CD14-positive monocyte (primary cell): Measurements from ENCODE around the gene EIF1. TPM values are rescaled to one million over a fixed set of nuclear protein-coding genes. Genes with fewer than 3 reads are reported as not detected.

Experiments
- DNase-seq, 3 donors: peaks; one replicate each; pipeline ENCODE4 v3.0.0-alpha.2; 2011 to 2022
- H2AFZ ChIP-seq: 2 replicates; pipeline ENCODE4 v1.6.0; 2012; ENCODE audit warnings: mild to moderate bottlenecking, low read depth, low read length, inconsistent platforms; ENCODE audit not compliant: insufficient read depth, poor library complexity, severe bottlenecking
- H3K27ac ChIP-seq, 2 donors: 1 replicate in 1 of 2; 2 replicates in 1 of 2; pipeline ENCODE4 v1.5.1; 2012 to 2013; ENCODE audit warnings: low read length in 2 of 2, control low read depth in 1 of 2, inconsistent platforms in 1 of 2, low read depth in 1 of 2, mild to moderate bottlenecking in 1 of 2
- H3K27me3 ChIP-seq, 2 donors: one replicate each; pipeline versions ENCODE4 v1.6.0 to v1.6.1; 2011 to 2013; ENCODE audit warnings: low read length in 2 of 2; ENCODE audit not compliant: control insufficient read depth in 2 of 2, insufficient read depth in 2 of 2
- H3K36me3 ChIP-seq, 2 donors: replicated peaks in 1 of 2; 1 replicate in 1 of 2; 2 replicates in 1 of 2; pipeline versions ENCODE4 v1.5.1 to v1.6.1; 2012 to 2013; ENCODE audit warnings: low read length in 2 of 2, control low read depth in 1 of 2, inconsistent platforms in 1 of 2, mild to moderate bottlenecking in 1 of 2; ENCODE audit not compliant: insufficient read depth in 2 of 2, control insufficient read depth in 1 of 2
- H3K4me1 ChIP-seq, 2 donors: 1 replicate in 1 of 2; 2 replicates in 1 of 2; pipeline versions ENCODE4 v1.5.1 to v1.6.1; 2012 to 2013; ENCODE audit warnings: low read length in 2 of 2, control low read depth in 1 of 2, inconsistent platforms in 1 of 2, mild to moderate bottlenecking in 1 of 2, moderate library complexity in 1 of 2; ENCODE audit not compliant: insufficient read depth in 2 of 2, control insufficient read depth in 1 of 2
- H3K4me2 ChIP-seq: replicated peaks from 2 replicates; pipeline ENCODE3; 2012; ENCODE audit warnings: low read length, moderate library complexity, mild to moderate bottlenecking; ENCODE audit not compliant: poor library complexity, severe bottlenecking; ENCODE audit errors: extremely low read depth
- H3K4me3 ChIP-seq, 3 experiments: fragments of 200-600 bp in 1 of 3; sonication (generic) in 1 of 3; replicated peaks in 1 of 3; 1 replicate in 2 of 3; 2 replicates in 1 of 3; pipeline ENCODE4 v1.5.1; 2011 to 2013; ENCODE audit warnings: low read length in 3 of 3, mild to moderate bottlenecking in 3 of 3, control low read depth in 2 of 3, low read depth in 2 of 3, inconsistent platforms in 1 of 3, moderate library complexity in 1 of 3
- H3K79me2 ChIP-seq: 2 replicates; pipeline ENCODE4 v1.6.0; 2012; ENCODE audit warnings: mild to moderate bottlenecking, control low read depth, inconsistent platforms, low read length, moderate library complexity; ENCODE audit not compliant: insufficient read depth
- H3K9ac ChIP-seq: 2 replicates; pipeline ENCODE4 v1.6.0; 2017; ENCODE audit warnings: low read length, mild to moderate bottlenecking; ENCODE audit not compliant: insufficient read depth, poor library complexity, severe bottlenecking
- H3K9me3 ChIP-seq, 2 donors: replicated peaks in 1 of 2; 1 replicate in 1 of 2; 2 replicates in 1 of 2; pipeline versions ENCODE4 v1.5.1 to v1.6.1; 2012 to 2013; ENCODE audit warnings: low read length in 2 of 2, control low read depth in 1 of 2; ENCODE audit not compliant: control insufficient read depth in 1 of 2, insufficient read depth in 1 of 2
- H4K20me1 ChIP-seq: 2 replicates; pipeline ENCODE4 v1.6.0; 2012; ENCODE audit warnings: mild to moderate bottlenecking, low read length, control low read depth, moderate library complexity; ENCODE audit not compliant: insufficient read depth
- H3K27ac Mint-ChIP-seq, 7 donors: one replicate each; pipeline ENCODE4 v1.8.0; 2020; ENCODE audit warnings: mild to moderate bottlenecking in 7 of 7, mixed read lengths in 7 of 7, moderate library complexity in 6 of 7, inconsistent platforms in 2 of 7
- H3K27me3 Mint-ChIP-seq, 3 donors: one replicate each; pipeline ENCODE4 v1.8.0; 2021 to 2022; ENCODE audit warnings: low read depth in 3 of 3, mild to moderate bottlenecking in 3 of 3, mixed read lengths in 3 of 3, moderate library complexity in 3 of 3, inconsistent platforms in 1 of 3
- H3K36me3 Mint-ChIP-seq, 2 donors: one replicate each; pipeline ENCODE4 v1.8.0; 2020; ENCODE audit warnings: mixed read lengths in 2 of 2, inconsistent platforms in 1 of 2, mild to moderate bottlenecking in 1 of 2
- H3K4me1 Mint-ChIP-seq: one replicate; pipeline ENCODE4 v1.8.0; 2020; ENCODE audit warnings: mild to moderate bottlenecking, mixed read lengths
- H3K4me3 Mint-ChIP-seq, 2 donors: one replicate each; pipeline ENCODE4 v1.8.0; 2020; ENCODE audit warnings: mild to moderate bottlenecking in 2 of 2, mixed read lengths in 2 of 2, moderate library complexity in 1 of 2
- H3K9me3 Mint-ChIP-seq, 7 donors: one replicate each; pipeline ENCODE4 v1.8.0; 2020 to 2022; ENCODE audit warnings: mixed read lengths in 7 of 7, mild to moderate bottlenecking in 6 of 7, moderate library complexity in 6 of 7, inconsistent platforms in 2 of 7
- WGBS: methylation state at CpG from one replicate; pipeline ENCODE4 v1.1.5; 2013; ENCODE audit warnings: missing lambda C conversion rate; ENCODE audit not compliant: insufficient coverage; 5-methylcytosine and 5-hydroxymethylcytosine counted together
- intact Hi-C, 2 donors: fragments of 100-400 bp; cut with micrococcal nuclease; formaldehyde crosslinking; loops; one replicate each; pipeline versions ENCODE4 v1.15.0 to v1.15.1; 2023
- polyA plus RNA-seq, 3 donors: library from polyadenylated mRNA; depleted of rRNA in 1 of 3; unstranded in 2 of 3; stranded (reverse) in 1 of 3; fragments of 300-500 nt in 2 of 3; fragments of >200 nt in 1 of 3; fragmentation: Illumina TruSeq in 2 of 3; gene quantifications; 1 replicate in 2 of 3; 2 replicates in 1 of 3; pipeline ENCODE4 v1.2.3, GENCODE V29; 2012 to 2021
- TF ChIP-seq, protein P1 (sequence below): fragments of 200-600 bp; IDR thresholded peaks from one replicate; pipeline ENCODE4 v1.8.0; 2022; ENCODE audit warnings: antibody characterized with exemption, mild to moderate bottlenecking

Gene EIF1
- polyA plus RNA-seq, 3 donors = 1,176 to 1,536 (median 1,425) TPM

DNA sequence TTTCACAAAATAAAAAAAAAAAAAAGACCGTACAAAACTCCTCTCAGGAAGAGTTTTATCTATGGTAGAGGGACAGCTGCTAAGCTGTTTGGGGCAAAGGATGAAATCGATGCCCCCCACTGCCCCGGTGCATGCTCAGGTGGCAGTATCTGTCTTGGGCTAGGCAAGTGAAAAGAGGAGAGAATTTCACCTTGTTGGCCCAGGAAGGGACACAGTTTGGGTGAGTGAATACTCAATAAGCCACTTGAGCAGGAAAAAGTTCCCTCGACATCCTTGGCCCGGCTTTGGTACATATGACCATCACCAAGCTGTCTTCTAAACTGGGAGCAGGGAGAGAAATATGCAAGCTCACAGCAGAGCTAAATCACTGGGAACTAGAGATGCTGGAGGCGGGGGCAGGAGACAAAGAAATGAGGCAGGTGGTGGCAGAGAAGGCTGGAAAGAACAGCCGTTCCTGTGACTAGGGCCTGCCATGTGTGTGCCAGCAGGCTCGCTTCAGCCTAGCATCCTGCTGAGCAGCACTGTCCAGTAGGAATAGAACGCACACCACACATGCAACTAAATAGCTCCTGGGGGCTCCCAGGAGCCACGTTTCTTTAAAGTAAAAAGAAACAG is 8.2 kb upstream of the EIF1 start:
- WGBS = 89% methylated on average over 5 of the region's 10 CpGs
- no peak overlapping the region for H3K4me3 ChIP-seq
- H3K9ac ChIP-seq = no peak overlapping the region
- H3K4me1 ChIP-seq = peaks cover 35 to 59% of the 10 kb centered on the region in 2 donors
- peak overlapping the region in 3 of 7 donors; percentile 18 to 54 (median 53) for H3K27ac Mint-ChIP-seq
- peaks cover 0 to 3% (median 0%) of the 10 kb centered on the region in 3 donors for H3K27me3 Mint-ChIP-seq
- no peaks in the 10 kb centered on the region for H3K27me3 ChIP-seq
- TF ChIP-seq, protein P1, sequence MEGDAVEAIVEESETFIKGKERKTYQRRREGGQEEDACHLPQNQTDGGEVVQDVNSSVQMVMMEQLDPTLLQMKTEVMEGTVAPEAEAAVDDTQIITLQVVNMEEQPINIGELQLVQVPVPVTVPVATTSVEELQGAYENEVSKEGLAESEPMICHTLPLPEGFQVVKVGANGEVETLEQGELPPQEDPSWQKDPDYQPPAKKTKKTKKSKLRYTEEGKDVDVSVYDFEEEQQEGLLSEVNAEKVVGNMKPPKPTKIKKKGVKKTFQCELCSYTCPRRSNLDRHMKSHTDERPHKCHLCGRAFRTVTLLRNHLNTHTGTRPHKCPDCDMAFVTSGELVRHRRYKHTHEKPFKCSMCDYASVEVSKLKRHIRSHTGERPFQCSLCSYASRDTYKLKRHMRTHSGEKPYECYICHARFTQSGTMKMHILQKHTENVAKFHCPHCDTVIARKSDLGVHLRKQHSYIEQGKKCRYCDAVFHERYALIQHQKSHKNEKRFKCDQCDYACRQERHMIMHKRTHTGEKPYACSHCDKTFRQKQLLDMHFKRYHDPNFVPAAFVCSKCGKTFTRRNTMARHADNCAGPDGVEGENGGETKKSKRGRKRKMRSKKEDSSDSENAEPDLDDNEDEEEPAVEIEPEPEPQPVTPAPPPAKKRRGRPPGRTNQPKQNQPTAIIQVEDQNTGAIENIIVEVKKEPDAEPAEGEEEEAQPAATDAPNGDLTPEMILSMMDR = no peak
- no peak overlapping the region for H2AFZ ChIP-seq
- no peaks in the 10 kb centered on the region for H3K9me3 ChIP-seq
- H3K36me3 ChIP-seq = no peaks in the 10 kb centered on the region
- no peak for DNase-seq
- peaks cover 0 to 3% (median 0%) of the 10 kb centered on the region in 7 donors for H3K9me3 Mint-ChIP-seq
- no peak overlapping the region for H3K4me2 ChIP-seq
- peaks cover 57% of the 10 kb centered on the region for H3K4me1 Mint-ChIP-seq
- H4K20me1 ChIP-seq = no peaks in the 10 kb centered on the region
- intact Hi-C loops = no loop called here
- no peak overlapping the region for H3K4me3 Mint-ChIP-seq
- peaks cover 0 to 2% of the 10 kb centered on the region in 2 donors for H3K36me3 Mint-ChIP-seq
- H3K79me2 ChIP-seq = no peaks in the 10 kb centered on the region
- no peak overlapping the region for H3K27ac ChIP-seq

DNA sequence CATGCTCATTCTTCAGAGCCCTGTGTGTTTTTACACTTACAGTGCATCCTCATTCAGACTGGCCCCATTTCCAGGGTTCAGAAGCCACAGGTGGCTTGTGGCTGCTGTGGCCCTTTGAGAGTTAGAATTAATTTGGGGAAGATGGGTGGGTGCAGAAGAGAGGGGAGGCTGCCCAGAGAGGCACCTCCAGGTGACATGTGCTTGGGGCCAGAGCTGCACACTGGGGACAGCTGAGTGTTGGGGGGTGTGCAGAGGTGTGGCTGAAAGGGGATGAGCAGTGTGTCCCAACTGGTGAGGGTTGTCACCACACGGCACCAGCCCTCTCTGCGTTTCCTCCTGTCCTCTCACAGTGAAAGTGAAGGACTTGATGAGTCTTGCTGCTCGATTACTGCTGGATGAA is 6.9 kb upstream of the EIF1 start:
- Histone ChIP-seq H3K27ac (no peak overlapping the region), H3K36me3 (no peaks in the 10 kb centered on the region), H4K20me1 (no peaks in the 10 kb centered on the region), H3K9ac (no peak overlapping the region), H3K27me3 (no peaks in the 10 kb centered on the region), H3K4me2 (no peak overlapping the region), H3K79me2 (no peaks in the 10 kb centered on the region), H3K9me3 (no peaks in the 10 kb centered on the region), H3K4me3 (no peak overlapping the region), H3K4me1 (peaks cover 23 to 47% of the 10 kb centered on the region in 2 donors), H2AFZ (no peak overlapping the region)
- TF ChIP-seq, protein P1 = no peak
- H3K36me3 Mint-ChIP-seq = peaks cover 0 to 3% of the 10 kb centered on the region in 2 donors
- H3K9me3 Mint-ChIP-seq = peaks cover 0 to 7% (median 3%) of the 10 kb centered on the region in 7 donors
- WGBS = 74% methylated on average over 3 of the region's 3 CpGs
- H3K27me3 Mint-ChIP-seq = peaks cover 2 to 3% (median 2%) of the 10 kb centered on the region in 3 donors
- no peak overlapping the region for H3K27ac Mint-ChIP-seq
- no peak overlapping the region for H3K4me3 Mint-ChIP-seq
- no peak for DNase-seq
- intact Hi-C loops = no loop called here
- H3K4me1 Mint-ChIP-seq = peaks cover 50% of the 10 kb centered on the region
